NT2/D1 (cell line): ENCODE results near the gene CYP26B1.

Experiments used
- SUZ12 ChIP-seq: IDR thresholded peaks from 2 replicates; pipeline ENCODE4 v1.6.1; 2011; ENCODE audit not compliant: insufficient read length, insufficient read depth; ENCODE audit errors: extremely low read depth
- YY1 ChIP-seq: IDR thresholded peaks from 2 replicates; pipeline ENCODE4 v1.6.1; 2011; ENCODE audit not compliant: insufficient read length, insufficient read depth
- ZNF274 ChIP-seq: IDR thresholded peaks from 2 replicates; pipeline ENCODE4 v1.6.1; 2011; ENCODE audit warnings: mild to moderate bottlenecking, low read depth, low read length

GRCh38 chr2:72162574-72162973 lies 14.9 kb upstream of the CYP26B1 start:
- no peak for TF ChIP-seq SUZ12
- TF ChIP-seq ZNF274, result no peak
- TF ChIP-seq YY1, result no peak
